OCI-LY1 (cell line): ENCODE results near the gene PTPRN2.

Experiments used
- H2AFZ ChIP-seq: fragments of 200-600 bp; sonication (generic), shearing (Covaris generic); 2 replicates; pipeline ENCODE4 v1.6.0; 2014; ENCODE audit warnings: antibody characterized with exemption, mild to moderate bottlenecking, low read length
- H3F3A ChIP-seq: fragments of 200-600 bp; sonication (generic), shearing (Covaris generic); 2 replicates; pipeline ENCODE4 v1.6.0; 2014; ENCODE audit warnings: mild to moderate bottlenecking, antibody characterized with exemption, low read length, moderate library complexity; ENCODE audit not compliant: insufficient read depth
- H3K27ac ChIP-seq: fragments of 200-600 bp; sonication (generic); 2 replicates; pipeline ENCODE4 v1.5.1; 2014; ENCODE audit warnings: low read length, mixed run types, mild to moderate bottlenecking, low read depth; ENCODE audit not compliant: poor library complexity, severe bottlenecking
- H3K27me3 ChIP-seq: fragments of 200-600 bp; sonication (generic); 2 replicates; pipeline ENCODE4 v1.6.0; 2014; ENCODE audit warnings: antibody characterized with exemption, mild to moderate bottlenecking, low read length, moderate library complexity; ENCODE audit not compliant: insufficient read depth
- H3K36me3 ChIP-seq: fragments of 200-600 bp; sonication (generic); 2 replicates; pipeline ENCODE4 v1.6.1; 2014; ENCODE audit warnings: mild to moderate bottlenecking, antibody characterized with exemption, low read length, moderate library complexity, mixed read lengths; ENCODE audit not compliant: insufficient read depth
- H3K4me1 ChIP-seq: fragments of 200-600 bp; sonication (generic); 2 replicates; pipeline ENCODE4 v1.5.1; 2014; ENCODE audit warnings: mild to moderate bottlenecking, low read length, moderate library complexity; ENCODE audit not compliant: insufficient read depth, severe bottlenecking
- H3K4me2 ChIP-seq: fragments of 200-600 bp; sonication (generic), shearing (Covaris generic); 2 replicates; pipeline ENCODE4 v1.6.1; 2014; ENCODE audit warnings: low read length
- H3K4me3 ChIP-seq: fragments of 200-600 bp; sonication (generic); 2 replicates; pipeline ENCODE4 v1.5.1; 2014; ENCODE audit warnings: low read length, low read depth, mild to moderate bottlenecking, mixed read lengths; ENCODE audit not compliant: poor library complexity, severe bottlenecking
- H3K79me2 ChIP-seq: fragments of 200-600 bp; shearing (Covaris generic); 2 replicates; pipeline ENCODE4 v1.6.1; 2016; ENCODE audit warnings: mixed run types, low read length, mixed read lengths; ENCODE audit not compliant: insufficient read depth
- H3K9ac ChIP-seq: fragments of 200-600 bp; sonication (generic), shearing (Covaris generic); 2 replicates; pipeline ENCODE4 v1.6.1; 2014; ENCODE audit warnings: mild to moderate bottlenecking, low read length, mixed read lengths
- H3K9me2 ChIP-seq: fragments of 200-600 bp; sonication (generic), shearing (Covaris generic); 2 replicates; pipeline ENCODE4 v1.6.1; 2014; ENCODE audit warnings: low read depth, mild to moderate bottlenecking, low read length, mixed read lengths
- H3K9me3 ChIP-seq: fragments of 200-600 bp; shearing (Covaris generic); 2 replicates; pipeline ENCODE4 v1.6.1; 2014; ENCODE audit warnings: low read length, mixed read lengths
- H4K20me1 ChIP-seq: fragments of 200-600 bp; sonication (generic), shearing (Covaris generic); 2 replicates; pipeline ENCODE4 v1.6.0; 2016; ENCODE audit warnings: mild to moderate bottlenecking, low read length; ENCODE audit not compliant: insufficient read depth
- CTCF ChIP-seq: fragments of 200-600 bp; sonication (generic), shearing (Covaris generic); IDR thresholded peaks from 2 replicates; pipeline ENCODE4 v1.5.1; 2017; ENCODE audit warnings: mild to moderate bottlenecking, antibody characterized with exemption, low read length, moderate library complexity, mixed read lengths
- EZH2 ChIP-seq: fragments of 200-600 bp; sonication (generic), shearing (Covaris generic); IDR thresholded peaks from 2 replicates; pipeline ENCODE4 v1.8.0; 2017; ENCODE audit warnings: borderline replicate concordance, mixed run types, mild to moderate bottlenecking, antibody characterized with exemption, low read length, moderate library complexity, mixed read lengths

Gene PTPRN2

GRCh38 chr7:158351481-158351880 lies 236.1 kb downstream of the PTPRN2 start:
- TF ChIP-seq CTCF (no peak), EZH2 (no peak)
- no peaks in the 10 kb centered on the region for H3K9me3 ChIP-seq
- H3K4me1 ChIP-seq: no peaks in the 10 kb centered on the region
- no peak overlapping the region for H3K9ac ChIP-seq
- no peaks in the 10 kb centered on the region for H3K9me2 ChIP-seq
- no peaks in the 10 kb centered on the region for H3K27me3 ChIP-seq
- no peak overlapping the region for H3K4me2 ChIP-seq
- H3F3A ChIP-seq: no peaks in the 10 kb centered on the region
- H2AFZ ChIP-seq: no peak overlapping the region
- H3K4me3 ChIP-seq: no peak overlapping the region
- no peaks in the 10 kb centered on the region for H4K20me1 ChIP-seq
- H3K79me2 ChIP-seq: no peaks in the 10 kb centered on the region
- no peaks in the 10 kb centered on the region for H3K36me3 ChIP-seq
- no peak overlapping the region for H3K27ac ChIP-seq

- Histone ChIP-seq H3K4me2 (no peak overlapping the region), H3K27me3 (no peaks in the 10 kb centered on the region), H4K20me1 (no peaks in the 10 kb centered on the region), H3K27ac (no peak overlapping the region), H2AFZ (no peak overlapping the region), H3K9me3 (no peaks in the 10 kb centered on the region), H3K9me2 (no peaks in the 10 kb centered on the region), H3K36me3 (no peaks in the 10 kb centered on the region), H3F3A (no peaks in the 10 kb centered on the region), H3K4me3 (no peak overlapping the region), H3K79me2 (no peaks in the 10 kb centered on the region), H3K4me1 (no peaks in the 10 kb centered on the region), H3K9ac (no peak overlapping the region)
- TF ChIP-seq CTCF: no peak
- TF ChIP-seq EZH2: no peak
These were observed 236.6 kb downstream of the PTPRN2 start for GRCh38 chr7:158351051-158351450.

- no peak overlapping the region for H3K27ac ChIP-seq
- H4K20me1 ChIP-seq: no peaks in the 10 kb centered on the region
- H3K9me2 ChIP-seq: no peaks in the 10 kb centered on the region
- no peaks in the 10 kb centered on the region for H3K79me2 ChIP-seq
- no peak overlapping the region for H3K4me2 ChIP-seq
- no peak overlapping the region for H2AFZ ChIP-seq
- no peaks in the 10 kb centered on the region for H3K36me3 ChIP-seq
- TF ChIP-seq EZH2: no peak
- no peak for TF ChIP-seq CTCF
- no peak overlapping the region for H3K9ac ChIP-seq
- no peaks in the 10 kb centered on the region for H3K9me3 ChIP-seq
- no peaks in the 10 kb centered on the region for H3F3A ChIP-seq
- H3K4me1 ChIP-seq: no peaks in the 10 kb centered on the region
- no peaks in the 10 kb centered on the region for H3K27me3 ChIP-seq
- H3K4me3 ChIP-seq: no peak overlapping the region
These were observed 237.3 kb downstream of the PTPRN2 start for GRCh38 chr7:158350166-158350900.
